ENCODE data around the gene CMBL.
"Not testable (repeated sequence)": the region's sequence is repeated elsewhere in the genome, so short reads cannot be mapped to it uniquely, and the experiment has no call there.

The CMBL gene

DNA sequence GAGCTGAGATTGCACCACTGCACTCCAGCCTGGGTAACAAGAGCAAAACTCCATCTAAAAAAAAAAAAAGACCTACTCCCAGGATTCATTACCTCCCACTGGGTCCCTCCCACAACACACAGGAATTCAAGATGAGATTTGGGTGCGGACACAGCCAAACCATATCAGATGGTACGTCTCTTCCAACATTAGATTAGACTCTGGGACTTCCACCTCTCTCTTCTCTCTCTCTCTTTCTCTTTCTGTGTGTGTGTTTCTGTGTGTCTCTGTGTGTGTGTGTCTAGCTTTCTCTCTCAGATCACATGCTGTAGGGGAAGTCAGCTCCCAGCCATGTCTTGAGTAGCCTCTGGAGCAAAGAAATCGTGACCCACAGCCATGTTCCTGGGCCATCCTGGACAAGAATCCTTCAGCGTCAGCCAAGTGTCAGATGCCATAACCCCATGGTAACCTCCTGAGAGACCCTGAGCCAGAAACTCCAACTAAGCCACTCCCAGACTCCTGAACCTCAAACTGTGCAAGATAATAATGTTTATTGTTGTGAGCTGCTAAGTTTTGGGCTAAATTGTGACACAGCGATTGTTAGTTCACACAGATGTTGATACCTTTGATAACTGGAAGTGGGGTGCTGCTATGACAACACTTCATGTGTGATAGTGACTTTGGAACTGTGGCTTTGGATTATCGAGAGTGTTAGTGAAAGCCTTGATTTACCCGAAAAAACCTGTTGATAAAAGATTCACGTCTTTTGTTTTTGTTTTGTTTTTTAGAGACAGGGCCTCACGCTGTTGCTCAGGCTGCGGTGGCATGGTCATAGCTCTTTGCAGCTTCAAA is 4.1 kb upstream of the CMBL start:
- ATAC-seq (replicated peaks; ENCODE audit: extremely low read depth, poor library complexity, severe bottlenecking) = no peak
- no peak overlapping the region for H3K4me3 Mint-ChIP-seq

DNA sequence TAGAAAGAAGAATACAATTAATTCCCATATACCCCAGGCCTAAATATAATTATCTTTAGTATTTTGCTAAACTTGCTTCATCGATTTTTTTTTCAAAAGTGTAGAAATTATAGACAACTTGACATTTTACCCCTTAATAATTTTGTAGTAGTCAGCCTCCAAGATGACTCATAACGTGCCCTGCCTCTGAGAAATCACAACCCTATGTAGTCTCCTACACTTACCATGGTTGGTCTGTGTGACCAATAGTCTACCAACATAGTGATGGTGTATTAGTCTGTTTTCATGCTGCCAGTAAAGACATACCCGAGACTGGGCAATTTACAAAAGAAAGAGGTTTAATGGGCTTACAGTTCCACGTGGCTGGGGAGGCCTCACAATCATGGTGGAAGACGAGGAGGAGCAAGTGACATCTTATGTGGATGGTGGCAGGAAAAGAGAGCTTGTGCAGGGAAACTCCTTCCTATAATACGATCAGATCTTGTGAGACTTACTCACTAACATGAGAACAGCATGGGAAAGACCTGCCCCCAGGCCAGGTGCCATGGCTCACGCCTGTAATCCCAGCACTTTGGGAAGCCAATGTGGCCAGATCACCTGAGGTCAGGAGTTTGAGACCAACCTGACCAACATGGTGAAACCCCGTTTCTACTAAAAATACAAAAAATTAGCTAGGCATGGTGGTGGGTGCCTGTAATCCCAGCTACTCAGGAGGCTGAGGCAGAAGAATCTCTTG is 3.3 kb upstream of the CMBL start:
- not testable (repeated sequence) for H3K4me1 Mint-ChIP-seq; H3K27ac Mint-ChIP-seq (ENCODE audit: low read depth); H3K36me3 Mint-ChIP-seq (ENCODE audit: insufficient read depth); DNase-seq (ENCODE audit: low spot score in 2 of 2); ATAC-seq (replicated peaks; ENCODE audit: extremely low read depth, poor library complexity, severe bottlenecking); H3K9me3 Mint-ChIP-seq; H3K4me3 Mint-ChIP-seq
- peaks cover 26% of the 10 kb centered on the region for H3K27me3 Mint-ChIP-seq

More for the DNA sequence above, 4.1 kb upstream of the CMBL start:
- Mint-ChIP-seq H3K9me3 (no peaks in the 10 kb centered on the region), H3K36me3 (ENCODE audit: insufficient read depth) (peaks cover 1% of the 10 kb centered on the region), H3K27ac (ENCODE audit: low read depth) (no peak overlapping the region), H3K4me1 (peaks cover 7% of the 10 kb centered on the region), H3K27me3 (peaks cover 18% of the 10 kb centered on the region)
- DNase-seq (ENCODE audit: low spot score in 2 of 2) = no peak

DNA sequence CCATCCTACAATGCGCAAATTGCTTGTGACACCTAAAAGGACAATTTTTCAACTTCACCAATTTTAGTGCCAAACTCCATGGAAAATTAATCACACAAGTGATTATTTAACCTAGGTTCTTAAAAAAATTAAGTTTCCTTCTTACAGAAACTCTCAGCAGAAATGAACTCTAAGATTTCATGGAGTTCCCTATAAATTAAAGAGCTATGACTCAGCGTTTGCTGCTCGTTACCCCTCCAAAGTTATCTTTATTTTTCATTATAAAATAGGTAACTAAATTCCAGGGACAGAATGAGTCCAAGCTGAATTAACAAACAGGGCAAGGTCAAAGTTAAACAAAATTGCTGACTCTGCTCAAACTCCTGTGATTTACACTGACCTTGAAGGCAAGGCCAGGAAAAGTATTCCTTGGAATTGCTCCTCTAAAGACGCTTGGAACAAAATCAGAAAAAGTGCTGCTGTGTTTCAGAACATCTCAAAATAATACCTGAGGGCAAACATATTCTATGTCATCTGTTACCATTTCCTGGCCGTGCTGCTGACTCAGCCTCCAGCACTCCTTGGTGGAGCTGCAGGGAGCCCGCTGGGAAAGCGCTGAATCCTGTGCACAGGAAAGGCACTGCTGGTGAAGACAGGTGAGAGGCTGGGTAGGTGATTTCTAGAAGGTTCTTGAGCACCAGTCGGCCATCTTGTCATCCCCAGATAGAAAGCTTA is 2.5 kb upstream of the CMBL start:
- H3K36me3 Mint-ChIP-seq (ENCODE audit: insufficient read depth) = no peaks in the 10 kb centered on the region
- no peak for DNase-seq (ENCODE audit: low spot score in 2 of 2)
- peaks cover 31% of the 10 kb centered on the region for H3K27me3 Mint-ChIP-seq
- no peaks in the 10 kb centered on the region for H3K9me3 Mint-ChIP-seq
- H3K4me3 Mint-ChIP-seq = no peak overlapping the region
- peaks cover 7% of the 10 kb centered on the region for H3K4me1 Mint-ChIP-seq
- H3K27ac Mint-ChIP-seq (ENCODE audit: low read depth) = no peak overlapping the region
- ATAC-seq (replicated peaks; ENCODE audit: extremely low read depth, poor library complexity, severe bottlenecking) = no peak

DNA sequence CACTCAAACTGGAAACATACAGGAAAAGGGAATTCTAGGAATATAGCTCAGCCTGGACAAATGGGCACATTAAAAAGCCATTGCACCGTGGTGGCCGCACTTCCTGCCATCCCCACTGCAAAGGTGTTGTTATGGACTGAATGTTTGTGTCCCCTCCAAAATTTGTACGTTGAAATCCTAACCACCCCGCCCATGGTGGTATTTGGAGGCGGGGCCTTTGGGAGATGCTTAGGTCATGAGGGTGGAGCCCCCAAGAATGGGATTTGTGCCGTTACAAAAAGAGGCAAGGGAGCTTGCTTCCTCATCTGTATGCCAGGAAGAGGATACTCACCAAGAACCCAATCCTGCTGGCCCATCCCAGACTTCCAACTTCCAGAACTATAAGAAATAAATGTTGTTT is 1.1 kb upstream of the CMBL start:
- DNase-seq (ENCODE audit: low spot score in 2 of 2) (no peak), ATAC-seq (replicated peaks; ENCODE audit: extremely low read depth, poor library complexity, severe bottlenecking) (no peak)
- Mint-ChIP-seq H3K27ac (ENCODE audit: low read depth) (no peak overlapping the region), H3K36me3 (ENCODE audit: insufficient read depth) (no peaks in the 10 kb centered on the region), H3K9me3 (no peaks in the 10 kb centered on the region), H3K4me3 (no peak overlapping the region), H3K27me3 (peaks cover 31% of the 10 kb centered on the region), H3K4me1 (peaks cover 7% of the 10 kb centered on the region)

DNA sequence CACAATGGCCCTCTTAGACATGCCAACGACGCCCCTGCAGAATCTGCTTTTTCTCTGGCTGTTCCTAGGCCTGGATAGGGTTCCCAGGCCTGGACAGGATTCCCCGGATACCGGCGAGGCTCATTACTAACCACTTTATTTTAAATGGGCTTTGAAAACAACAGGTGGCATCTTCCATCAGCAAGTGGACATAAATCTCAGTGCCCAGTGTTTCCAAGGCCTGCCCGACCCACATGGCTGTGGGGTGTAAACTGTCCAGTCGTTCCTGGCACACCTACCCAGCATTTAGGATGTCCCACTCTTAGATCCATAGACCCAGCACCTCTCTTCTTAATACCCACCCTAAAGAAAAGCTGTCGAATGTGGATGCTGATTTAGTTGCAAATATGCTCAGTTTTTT is 896 bp downstream of the CMBL start:
- Mint-ChIP-seq H3K4me3 (peak overlapping the region; percentile 84), H3K27ac (ENCODE audit: low read depth) (no peak overlapping the region), H3K36me3 (ENCODE audit: insufficient read depth) (no peaks in the 10 kb centered on the region), H3K27me3 (peaks cover 31% of the 10 kb centered on the region), H3K4me1 (peaks cover 7% of the 10 kb centered on the region), H3K9me3 (no peaks in the 10 kb centered on the region)
- ATAC-seq (replicated peaks; ENCODE audit: extremely low read depth, poor library complexity, severe bottlenecking) (no peak), DNase-seq (ENCODE audit: low spot score in 2 of 2) (no peak)

DNA sequence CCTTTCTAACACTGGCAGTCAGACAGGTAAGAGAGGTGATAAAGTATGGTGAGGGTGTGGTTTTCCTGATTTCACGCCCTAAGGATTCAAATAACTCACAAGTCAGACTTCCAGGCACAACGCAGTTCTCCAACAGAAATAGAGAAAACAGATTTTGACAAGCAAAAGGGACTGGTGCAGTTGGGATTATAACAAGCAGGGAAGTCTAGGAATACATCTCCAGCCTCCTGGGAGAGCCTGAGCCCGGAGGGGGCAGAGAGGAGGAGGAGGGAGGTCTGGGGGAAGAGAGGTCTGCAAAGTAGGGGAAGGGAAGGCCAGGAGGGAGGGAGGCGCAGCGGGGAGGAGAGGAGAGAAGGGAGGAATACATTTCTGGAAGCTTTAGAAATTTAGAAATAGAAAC is 1.6 kb downstream of the CMBL start:
- peaks cover 31% of the 10 kb centered on the region for H3K27me3 Mint-ChIP-seq
- peaks cover 7% of the 10 kb centered on the region for H3K4me1 Mint-ChIP-seq
- DNase-seq (ENCODE audit: low spot score in 2 of 2) (no peak), ATAC-seq (replicated peaks; ENCODE audit: extremely low read depth, poor library complexity, severe bottlenecking) (no peak)
- no peak overlapping the region for H3K27ac Mint-ChIP-seq (ENCODE audit: low read depth)
- H3K9me3 Mint-ChIP-seq = no peaks in the 10 kb centered on the region
- H3K4me3 Mint-ChIP-seq = no peak overlapping the region
- no peaks in the 10 kb centered on the region for H3K36me3 Mint-ChIP-seq (ENCODE audit: insufficient read depth)

DNA sequence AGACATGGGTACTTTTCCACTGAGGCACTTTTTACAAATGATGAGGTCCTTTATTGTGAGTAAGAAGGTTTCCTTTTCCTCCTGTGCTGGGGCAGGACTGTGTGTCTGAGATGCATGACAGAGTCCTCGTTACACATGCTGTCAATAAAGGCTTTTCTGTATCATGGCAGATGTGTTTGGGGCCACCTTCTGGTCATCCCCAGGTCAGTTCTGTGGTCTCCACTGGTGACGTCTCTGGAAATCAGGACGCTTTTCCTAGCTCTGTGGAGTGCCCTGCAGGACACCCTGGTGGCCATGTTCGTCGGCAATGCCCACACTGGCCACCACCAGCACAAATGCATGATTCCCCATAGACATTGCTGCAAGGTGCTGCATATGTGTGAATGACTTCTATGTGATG is 2.8 kb downstream of the CMBL start:
- Mint-ChIP-seq H3K27me3 (peaks cover 31% of the 10 kb centered on the region), H3K27ac (ENCODE audit: low read depth) (no peak overlapping the region), H3K36me3 (ENCODE audit: insufficient read depth) (no peaks in the 10 kb centered on the region), H3K4me1 (peaks cover 7% of the 10 kb centered on the region), H3K9me3 (no peaks in the 10 kb centered on the region), H3K4me3 (no peak overlapping the region)
- ATAC-seq (replicated peaks; ENCODE audit: extremely low read depth, poor library complexity, severe bottlenecking) = no peak
- DNase-seq (ENCODE audit: low spot score in 2 of 2) = no peak

DNA sequence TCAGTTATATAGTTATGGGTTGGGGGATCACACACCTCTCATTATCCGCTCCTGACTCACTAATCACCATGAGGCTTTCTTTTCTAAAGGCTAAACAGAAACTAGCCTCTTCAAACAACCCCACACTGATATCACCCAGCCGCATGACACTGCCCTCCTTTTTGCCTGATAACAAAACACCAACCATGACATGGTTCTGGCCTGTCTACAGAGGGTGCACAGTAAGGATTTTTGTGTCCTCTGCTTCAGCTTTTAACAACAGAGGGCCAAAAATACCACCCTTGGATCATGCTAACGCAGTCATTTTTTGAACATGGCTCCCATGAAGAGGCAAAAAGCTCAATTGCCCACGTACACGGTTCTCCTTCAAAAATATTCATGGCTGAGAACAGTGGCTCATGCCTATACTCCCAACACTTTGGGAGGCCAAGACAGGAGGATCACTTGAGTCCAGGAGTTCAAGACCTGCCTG is 4.0 kb downstream of the CMBL start:
- Mint-ChIP-seq H3K4me3 (no peak overlapping the region), H3K36me3 (ENCODE audit: insufficient read depth) (no peaks in the 10 kb centered on the region), H3K9me3 (no peaks in the 10 kb centered on the region), H3K27ac (ENCODE audit: low read depth) (no peak overlapping the region), H3K27me3 (peaks cover 26% of the 10 kb centered on the region), H3K4me1 (peaks cover 7% of the 10 kb centered on the region)
- no peak for ATAC-seq (replicated peaks; ENCODE audit: extremely low read depth, poor library complexity, severe bottlenecking)
- no peak for DNase-seq (ENCODE audit: low spot score in 2 of 2)

DNA sequence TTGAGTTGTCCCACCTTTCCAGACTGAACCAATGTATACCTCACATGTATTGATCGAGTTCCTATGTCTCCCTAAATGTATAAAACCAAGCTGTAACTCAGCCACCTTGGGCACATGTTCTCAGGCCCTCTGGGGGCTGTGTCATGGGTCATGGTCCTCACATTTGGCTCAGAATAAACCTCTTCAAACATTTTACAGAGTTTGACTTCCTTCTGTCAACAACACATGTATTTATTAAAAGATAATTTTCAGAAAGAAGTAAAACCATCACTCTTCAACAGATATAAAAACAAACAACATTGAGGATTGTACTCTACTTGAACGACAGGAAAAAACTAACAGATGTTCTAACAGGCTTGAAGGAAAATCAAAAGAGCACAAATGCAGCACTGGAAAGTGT is 4.5 kb downstream of the CMBL start:
- DNase-seq (ENCODE audit: low spot score in 2 of 2) (no peak), ATAC-seq (replicated peaks; ENCODE audit: extremely low read depth, poor library complexity, severe bottlenecking) (no peak)
- H3K9me3 Mint-ChIP-seq = no peaks in the 10 kb centered on the region
- H3K27ac Mint-ChIP-seq (ENCODE audit: low read depth) = no peak overlapping the region
- no peak overlapping the region for H3K4me3 Mint-ChIP-seq
- H3K4me1 Mint-ChIP-seq = peaks cover 7% of the 10 kb centered on the region
- peaks cover 22% of the 10 kb centered on the region for H3K27me3 Mint-ChIP-seq
- no peaks in the 10 kb centered on the region for H3K36me3 Mint-ChIP-seq (ENCODE audit: insufficient read depth)

DNA sequence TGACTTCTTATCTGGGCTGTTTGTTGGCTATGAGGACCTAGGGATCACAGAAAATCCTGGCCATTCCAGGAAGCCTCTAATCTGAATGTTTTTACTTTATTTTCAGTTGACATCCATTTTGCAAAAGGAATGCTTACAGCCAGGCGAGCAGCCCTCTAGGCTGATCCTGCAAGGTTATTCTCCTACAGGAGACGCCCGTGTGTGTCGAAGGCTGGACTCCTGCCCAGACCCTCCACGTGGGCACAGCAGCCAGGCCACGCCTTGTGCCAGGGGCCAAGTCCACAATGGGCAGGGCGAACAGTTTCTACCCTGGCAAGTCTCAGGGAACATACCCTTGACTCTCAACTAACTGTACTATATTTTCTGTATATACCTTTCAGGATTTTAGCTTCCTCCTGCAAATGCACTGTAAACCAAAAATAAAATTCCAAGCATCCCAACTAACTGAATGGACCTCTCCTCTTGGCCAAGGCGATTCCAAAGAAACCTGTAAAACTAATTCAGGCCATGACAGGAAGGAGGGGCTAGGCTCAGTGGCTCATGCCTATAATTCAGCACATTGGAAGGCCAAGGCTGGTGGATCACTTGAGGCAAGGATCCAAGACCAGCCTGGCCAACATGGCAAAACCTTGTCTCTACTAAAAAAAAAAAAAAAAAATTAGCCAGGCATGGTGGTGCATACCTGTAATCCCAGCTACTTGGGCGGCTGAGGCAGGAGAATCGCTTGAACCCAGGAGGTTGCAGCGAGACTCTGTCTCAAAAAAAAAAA is 5.7 kb downstream of the CMBL start:
- ATAC-seq (replicated peaks; ENCODE audit: extremely low read depth, poor library complexity, severe bottlenecking) = no peak
- Mint-ChIP-seq H3K9me3 (no peaks in the 10 kb centered on the region), H3K36me3 (ENCODE audit: insufficient read depth) (no peaks in the 10 kb centered on the region), H3K27me3 (peaks cover 20% of the 10 kb centered on the region), H3K27ac (ENCODE audit: low read depth) (no peak overlapping the region), H3K4me3 (no peak overlapping the region), H3K4me1 (peaks cover under 1% of the 10 kb centered on the region)
- DNase-seq (ENCODE audit: low spot score in 2 of 2) = no peak

DNA sequence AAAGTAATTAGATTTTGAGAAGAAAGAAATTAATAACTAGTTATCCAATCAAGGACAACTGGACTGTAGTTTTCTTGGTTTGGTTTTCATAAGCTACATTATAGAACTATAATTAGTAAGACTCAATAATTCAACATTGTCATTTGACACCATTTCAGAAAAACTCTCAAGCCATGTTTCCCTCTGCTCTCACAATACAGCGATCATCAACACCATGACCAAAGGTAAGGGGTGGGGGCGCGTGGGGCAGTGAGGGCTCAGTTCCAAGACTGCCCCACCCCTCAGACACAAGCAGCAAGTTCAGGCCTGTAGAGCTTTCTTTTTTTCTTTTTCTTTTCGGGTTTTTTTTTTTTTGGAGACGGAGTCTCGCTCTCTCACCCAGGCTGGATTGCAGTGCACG is 6.4 kb downstream of the CMBL start:
- no peaks in the 10 kb centered on the region for H3K9me3 Mint-ChIP-seq
- ATAC-seq (replicated peaks; ENCODE audit: extremely low read depth, poor library complexity, severe bottlenecking) (no peak), DNase-seq (ENCODE audit: low spot score in 2 of 2) (no peak)
- H3K36me3 Mint-ChIP-seq (ENCODE audit: insufficient read depth) = no peaks in the 10 kb centered on the region
- no peak overlapping the region for H3K27ac Mint-ChIP-seq (ENCODE audit: low read depth)
- H3K4me1 Mint-ChIP-seq = no peaks in the 10 kb centered on the region
- no peak overlapping the region for H3K4me3 Mint-ChIP-seq
- peaks cover 20% of the 10 kb centered on the region for H3K27me3 Mint-ChIP-seq

DNA sequence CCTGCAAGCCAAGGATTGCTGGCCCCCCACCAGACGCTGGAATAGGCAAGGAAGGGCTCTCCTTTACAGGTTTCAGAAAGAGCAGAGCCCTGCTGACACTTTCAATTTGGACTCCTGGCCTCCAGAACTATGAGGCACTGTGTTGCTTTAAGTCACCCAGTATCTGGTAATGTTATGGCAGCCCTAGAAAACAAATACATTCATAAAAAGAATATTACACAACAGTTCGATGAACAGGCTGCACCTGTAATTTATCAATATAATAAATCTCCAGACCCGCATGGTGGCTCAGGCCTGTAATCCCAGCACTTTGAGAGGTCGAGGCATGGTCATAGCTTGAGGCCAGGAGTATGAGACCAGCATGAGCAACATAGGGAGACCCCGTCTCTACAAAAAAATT is 7.5 kb downstream of the CMBL start:
- H3K27ac Mint-ChIP-seq (ENCODE audit: low read depth) = no peak overlapping the region
- H3K9me3 Mint-ChIP-seq = no peaks in the 10 kb centered on the region
- H3K36me3 Mint-ChIP-seq (ENCODE audit: insufficient read depth) = no peaks in the 10 kb centered on the region
- no peak for ATAC-seq (replicated peaks; ENCODE audit: extremely low read depth, poor library complexity, severe bottlenecking)
- peaks cover 15% of the 10 kb centered on the region for H3K27me3 Mint-ChIP-seq
- no peaks in the 10 kb centered on the region for H3K4me1 Mint-ChIP-seq
- DNase-seq (ENCODE audit: low spot score in 2 of 2) = no peak
- H3K4me3 Mint-ChIP-seq = no peak overlapping the region
